ENCODE measurements around the gene IER5L.

- TF ChIP-seq EZH2 (IDR thresholded peaks at IDR 0.05; ENCODE audit: borderline replicate concordance) (no peak), CTCF (IDR thresholded peaks at IDR 0.05; ENCODE audit: poor library complexity) (no peak)
Observed at GRCh38 chr9:129166623-129167557, 11.2 kb downstream of the IER5L start.
